Endothelial cell of umbilical vein (primary cell): Measurements from ENCODE around the gene REPS2. TPM values are rescaled to one million over a fixed set of nuclear protein-coding genes. Genes with fewer than 3 reads are reported as not detected.
A peak's percentile ranks its signal among the peaks of the same experiment; 100 is the strongest.

Experiments
- BruUV-seq: library from RNA; stranded (reverse); fragments of 400-500 nt; replicated peaks from 2 replicates; lab custom pipeline; 2021; lab: Mats Ljungman, UMichigan
- CTCF ChIA-PET: fragments of 300-600, 350-600 bp; sonication (Branson Sonifier 250); formaldehyde crosslinking; loops from one replicate; lab custom pipeline; 2021; ENCODE audit warnings: antibody characterized with exemption, inconsistent platforms; lab: Charles Lee
- POLR2A ChIA-PET: fragments of 300-600, 350-600 bp; sonication (Branson Sonifier 250); formaldehyde crosslinking; loops from one replicate; lab custom pipeline; 2021; ENCODE audit warnings: antibody characterized with exemption, inconsistent platforms; lab: Charles Lee
- DNase-seq: peaks from one replicate; pipeline ENCODE4 v3.0.0-alpha.2; 2011; ENCODE audit warnings: low read depth, low spot score
- FAIRE-seq: peaks from 2 replicates; lab custom pipeline; 2011; peaks lifted over from hg19 to GRCh38; lab: Jason Lieb, UNC
- H2AFZ ChIP-seq: 2 replicates; pipeline ENCODE4 v1.6.0; 2012; ENCODE audit warnings: low read depth, low read length, control low read depth, inconsistent platforms
- H3K27ac ChIP-seq: 2 replicates; pipeline ENCODE4 v1.5.1; 2011; ENCODE audit warnings: low read depth, mild to moderate bottlenecking, control low read depth, low read length, moderate library complexity; ENCODE audit not compliant: insufficient read depth
- H3K27me3 ChIP-seq, 2 experiments: 2 replicates each; pipeline versions ENCODE4 v1.6.0 to v1.6.1; 2011; ENCODE audit warnings: low read length in 2 of 2, mixed read lengths in 1 of 2; ENCODE audit not compliant: control insufficient read depth in 2 of 2, insufficient read depth in 2 of 2
- H3K36me3 ChIP-seq, 2 experiments: 2 replicates in 1 of 2; 3 replicates in 1 of 2; pipeline ENCODE4 v1.5.1; 2011; ENCODE audit warnings: low read length in 2 of 2, mild to moderate bottlenecking in 1 of 2, moderate library complexity in 1 of 2; ENCODE audit not compliant: control insufficient read depth in 2 of 2, insufficient read depth in 2 of 2; ENCODE audit errors: extremely low read depth in 1 of 2
- H3K4me1 ChIP-seq: 3 replicates; pipeline ENCODE4 v1.5.1; 2011; ENCODE audit warnings: mild to moderate bottlenecking, low read length; ENCODE audit not compliant: control insufficient read depth, insufficient read depth; ENCODE audit errors: extremely low read depth
- H3K4me2 ChIP-seq: 2 replicates; pipeline ENCODE4 v1.6.1; 2011; ENCODE audit warnings: low read length, control low read depth, mixed read lengths; ENCODE audit not compliant: insufficient read depth
- H3K4me3 ChIP-seq, 3 experiments: fragments of 200-600 bp in 1 of 3; sonication (generic), shearing (Covaris generic) in 1 of 3; replicated peaks in 1 of 3; 2 replicates each; pipeline ENCODE4 v1.5.1; 2011 to 2016; ENCODE audit warnings: control low read depth in 3 of 3, low read length in 3 of 3, mild to moderate bottlenecking in 2 of 3, inconsistent platforms in 1 of 3, low read depth in 1 of 3, moderate library complexity in 1 of 3; ENCODE audit not compliant: insufficient read depth in 1 of 3
- H3K79me2 ChIP-seq: 2 replicates; pipeline ENCODE4 v1.6.0; 2012; ENCODE audit warnings: low read length, inconsistent platforms; ENCODE audit not compliant: control insufficient read depth, insufficient read depth
- H3K9ac ChIP-seq: replicated peaks from 2 replicates; pipeline ENCODE3; 2011; ENCODE audit warnings: low read length, control low read depth; ENCODE audit not compliant: insufficient read depth; ENCODE audit errors: extremely low read depth
- H3K9me1 ChIP-seq: replicated peaks from 3 replicates; pipeline ENCODE4 v1.6.0; 2011; ENCODE audit warnings: mild to moderate bottlenecking, low read length; ENCODE audit not compliant: control insufficient read depth, insufficient read depth; ENCODE audit errors: extremely low read depth
- H3K9me3 ChIP-seq: replicated peaks from 2 replicates; pipeline ENCODE4 v1.5.1; 2012; ENCODE audit warnings: low read length, inconsistent platforms; ENCODE audit not compliant: control insufficient read depth, insufficient read depth
- H4K20me1 ChIP-seq: replicated peaks from 2 replicates; pipeline ENCODE3; 2011; ENCODE audit warnings: mild to moderate bottlenecking, low read length; ENCODE audit not compliant: control insufficient read depth, insufficient read depth; ENCODE audit errors: extremely low read depth
- CTCF ChIP-seq, 2 donors: IDR thresholded peaks; 1 replicate in 1 of 2; 2 replicates in 1 of 2; pipeline ENCODE4 v1.5.1; 2011; ENCODE audit warnings: low read length in 2 of 2, mild to moderate bottlenecking in 2 of 2, moderate library complexity in 2 of 2, control low read depth in 1 of 2, inconsistent platforms in 1 of 2, low read depth in 1 of 2; ENCODE audit not compliant: insufficient read depth in 1 of 2; ENCODE audit errors: extremely low read depth in 1 of 2
- EZH2 ChIP-seq: IDR thresholded peaks from 2 replicates; pipeline ENCODE4 v1.6.1; 2012; ENCODE audit warnings: borderline replicate concordance, low read depth, mild to moderate bottlenecking, moderate library complexity, low read length, inconsistent platforms; ENCODE audit not compliant: severe bottlenecking
- FOS ChIP-seq: IDR thresholded peaks from 2 replicates; pipeline ENCODE4 v1.6.1; 2011; ENCODE audit warnings: mild to moderate bottlenecking, low read length, moderate library complexity, borderline replicate concordance; ENCODE audit not compliant: insufficient read depth
- GATA2 ChIP-seq: IDR thresholded peaks from 2 replicates; pipeline ENCODE4 v1.7.0; 2011; ENCODE audit warnings: low read depth, mild to moderate bottlenecking, moderate library complexity, mixed read lengths, low read length; ENCODE audit not compliant: insufficient read length, insufficient read depth
- JUN ChIP-seq: IDR thresholded peaks from 2 replicates; pipeline ENCODE4 v1.6.1; 2011; ENCODE audit warnings: borderline replicate concordance, low read depth; ENCODE audit not compliant: insufficient read length, insufficient read depth
- POLR2A ChIP-seq: IDR thresholded peaks from 2 replicates; pipeline ENCODE4 v1.6.1; 2012; ENCODE audit warnings: low read depth, mild to moderate bottlenecking, control low read depth, low read length
- POLR2AphosphoS5 ChIP-seq: IDR thresholded peaks from 2 replicates; pipeline ENCODE4 v1.6.1; 2012; ENCODE audit warnings: low read depth, mild to moderate bottlenecking, control low read depth, low read length, moderate library complexity; ENCODE audit not compliant: insufficient read depth
- dilution Hi-C: fragments of 300-500 bp; cut with MboI; formaldehyde crosslinking; loops from one replicate; pipeline ENCODE4 v1.15.0; 2019; ENCODE audit warnings: low sequenced_read_pairs; ENCODE audit not compliant: extremely low pct_ligation_motif_present
- intact Hi-C: fragments of 100-400 bp; cut with micrococcal nuclease; formaldehyde crosslinking; loops from one replicate; pipeline ENCODE4 v1.10.0; 2022
- polyA plus RNA-seq, 4 experiments: library from polyadenylated mRNA; depleted of rRNA in 3 of 4; stranded (reverse) in 3 of 4; unstranded in 1 of 4; fragments of >200 nt; gene quantifications; 2 replicates each; pipeline versions ENCODE4 v1.2.1 to v1.2.3, GENCODE V29; 2011 to 2012; ENCODE audit warnings: missing spikeins in 1 of 4
- total RNA-seq: library from RNA; stranded (reverse); gene quantifications from 2 replicates; pipeline ENCODE4 v1.2.3, GENCODE V29; 2021

The REPS2 gene
- total and polyA plus RNA-seq, 2 donors (not counting 3 experiments of a cell fraction or from before 2014, with no cell fraction given) = 0.91 to 2.6 TPM

GRCh38 chrX:17031827-17032226, 85.4 kb downstream of the REPS2 start:
- DNase-seq (no peak), FAIRE-seq (no peak)
- Histone ChIP-seq H3K79me2 (no peaks in the 10 kb centered on the region), H3K9me3 (no peaks in the 10 kb centered on the region), H3K4me1 (peaks cover 25% of the 10 kb centered on the region), H3K27me3 (no peaks in the 10 kb centered on the region), H2AFZ (no peak overlapping the region), H3K9ac (no peak overlapping the region), H4K20me1 (no peaks in the 10 kb centered on the region), H3K27ac (peak overlapping the region; percentile 69), H3K36me3 (no peaks in the 10 kb centered on the region), H3K9me1 (no peaks in the 10 kb centered on the region), H3K4me2 (no peak overlapping the region), H3K4me3 (no peak overlapping the region)
- intact Hi-C loops = no loop called here
- dilution Hi-C loops = no loop called here
- POLR2A ChIA-PET = no interaction called here
- BruUV-seq = no TSS peak
- TF ChIP-seq JUN (no peak), EZH2 (no peak), GATA2 (no peak), POLR2A (no peak), CTCF (IDR thresholded peaks at IDR 0.05; ENCODE audit: extremely low read depth in 1 of 2, insufficient read depth in 1 of 2, low read depth in 1 of 2, low read length in 2 of 2) (no peak), FOS (no peak), POLR2AphosphoS5 (no peak)
- CTCF ChIA-PET = interaction anchor here (3.0 kb wide), 1 partner anchor 15 kb away, joined by 9 read pairs; no protein-coding TSS in a partner anchor
